Measurements from ENCODE around the gene FAM89A.

DNA sequence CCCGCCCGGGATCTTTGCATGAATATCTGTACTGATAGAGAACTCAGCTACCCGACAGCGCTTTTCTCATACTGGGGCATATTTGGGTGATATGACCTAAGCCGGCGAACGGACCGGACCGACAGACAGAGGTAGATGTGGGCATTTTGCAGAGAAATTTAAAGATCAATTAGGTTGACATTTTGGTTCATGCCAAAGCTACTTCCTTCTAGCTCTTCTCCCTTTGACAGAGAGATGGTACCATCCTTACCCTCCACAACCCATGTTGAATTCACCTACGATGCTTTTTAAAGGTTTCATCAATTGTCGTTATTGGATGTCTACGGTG, 60.7 kb downstream of the FAM89A start:
- TF ChIP-seq MAX (IDR thresholded peaks at IDR 0.05; ENCODE audit: insufficient read depth, insufficient read length) = no peak
- TF ChIP-seq, protein P1, sequence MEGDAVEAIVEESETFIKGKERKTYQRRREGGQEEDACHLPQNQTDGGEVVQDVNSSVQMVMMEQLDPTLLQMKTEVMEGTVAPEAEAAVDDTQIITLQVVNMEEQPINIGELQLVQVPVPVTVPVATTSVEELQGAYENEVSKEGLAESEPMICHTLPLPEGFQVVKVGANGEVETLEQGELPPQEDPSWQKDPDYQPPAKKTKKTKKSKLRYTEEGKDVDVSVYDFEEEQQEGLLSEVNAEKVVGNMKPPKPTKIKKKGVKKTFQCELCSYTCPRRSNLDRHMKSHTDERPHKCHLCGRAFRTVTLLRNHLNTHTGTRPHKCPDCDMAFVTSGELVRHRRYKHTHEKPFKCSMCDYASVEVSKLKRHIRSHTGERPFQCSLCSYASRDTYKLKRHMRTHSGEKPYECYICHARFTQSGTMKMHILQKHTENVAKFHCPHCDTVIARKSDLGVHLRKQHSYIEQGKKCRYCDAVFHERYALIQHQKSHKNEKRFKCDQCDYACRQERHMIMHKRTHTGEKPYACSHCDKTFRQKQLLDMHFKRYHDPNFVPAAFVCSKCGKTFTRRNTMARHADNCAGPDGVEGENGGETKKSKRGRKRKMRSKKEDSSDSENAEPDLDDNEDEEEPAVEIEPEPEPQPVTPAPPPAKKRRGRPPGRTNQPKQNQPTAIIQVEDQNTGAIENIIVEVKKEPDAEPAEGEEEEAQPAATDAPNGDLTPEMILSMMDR (IDR thresholded peaks at IDR 0.05; ENCODE audit: extremely low read depth in 1 of 2, insufficient read depth in 1 of 2, low read depth in 1 of 2, low read length in 2 of 2) = no peak
- no peak for TF ChIP-seq JUN (IDR thresholded peaks at IDR 0.05; ENCODE audit: borderline replicate concordance, insufficient read depth, insufficient read length, low read depth)
- no peak for TF ChIP-seq POLR2A (IDR thresholded peaks at IDR 0.05; ENCODE audit: low read depth, low read length)
- TF ChIP-seq EZH2 (IDR thresholded peaks at IDR 0.05; ENCODE audit: borderline replicate concordance, low read depth, low read length, severe bottlenecking) = no peak
- no peak for TF ChIP-seq POLR2AphosphoS5 (IDR thresholded peaks at IDR 0.05; ENCODE audit: insufficient read depth, low read depth, low read length)
- TF ChIP-seq MYC (IDR thresholded peaks at IDR 0.05; ENCODE audit: low read depth, low read length) = no peak

Measured in endothelial cell of umbilical vein (primary cell).